HCT116 (cell line): ENCODE results near the gene GCK. TPM values are rescaled to one million over a fixed set of nuclear protein-coding genes. Genes with fewer than 3 reads are reported as not detected.

Experiments used
- ATAC-seq: fragments of 200-7000 bp; cut with Tn5 transposase; 2 replicates; pipeline ENCODE4 v1.9.1; 2020; ENCODE audit warnings: mild to moderate bottlenecking, moderate library complexity
- BruUV-seq: library from RNA; stranded (reverse); fragments of 400-500 nt; replicated peaks from 2 replicates; lab custom pipeline; 2021; lab: Mats Ljungman, UMichigan
- CTCF ChIA-PET: fragments of 300-600 bp; sonication (Branson Sonifier 250); formaldehyde crosslinking; loops from one replicate; lab custom pipeline; 2021; ENCODE audit warnings: antibody characterized with exemption; lab: Charles Lee
- POLR2A ChIA-PET: fragments of 300-600, 350-600 bp; sonication (Branson Sonifier 250); formaldehyde crosslinking; loops from one replicate; lab custom pipeline; 2021; ENCODE audit warnings: antibody characterized with exemption; lab: Charles Lee
- RAD21 ChIA-PET, 2 experiments: fragments of 300-600 bp; sonication (Branson Sonifier 250); formaldehyde crosslinking; loops; one replicate each; lab custom pipeline; 2023; ENCODE audit warnings: low total read pairs in 2 of 2; ENCODE audit not compliant: uncharacterized antibody in 2 of 2, unreplicated experiment in 2 of 2, low non-redundant PET in 1 of 2; lab: Charles Lee
- DNase-seq: peaks from one replicate; pipeline ENCODE4 v3.0.0-alpha.2; 2010; ENCODE audit warnings: low read depth, low spot score
- H2AFZ ChIP-seq: fragments of 200-600 bp; shearing (Covaris generic), sonication (generic); 2 replicates; pipeline ENCODE4 v1.6.1; 2017; ENCODE audit warnings: low read depth, mixed run types, mixed read lengths, antibody characterized with exemption, low read length; ENCODE audit not compliant: poor library complexity, severe bottlenecking
- H3K27ac ChIP-seq: 2 replicates; pipeline ENCODE4 v1.5.1; 2012; ENCODE audit warnings: low read depth, low read length
- H3K27me3 ChIP-seq: fragments of 200-600 bp; sonication (generic); 2 replicates; pipeline ENCODE4 v1.6.1; 2016; ENCODE audit warnings: mixed run types, low read length, mixed read lengths; ENCODE audit not compliant: insufficient read depth
- H3K36me3 ChIP-seq, 2 experiments: fragments of 200-500 bp in 1 of 2; fragments of 200-600 bp in 1 of 2; sonication (Bioruptor generic) in 1 of 2; sonication (generic) in 1 of 2; 2 replicates each; pipeline versions ENCODE4 v1.5.1 to v1.6.1; 2014 to 2016; ENCODE audit warnings: low read length in 2 of 2, inconsistent platforms in 1 of 2, mixed read lengths in 1 of 2, mixed run types in 1 of 2; ENCODE audit not compliant: insufficient read depth in 2 of 2, control insufficient read depth in 1 of 2
- H3K4me1 ChIP-seq, 2 experiments: fragments of 200-600 bp in 1 of 2; sonication (generic) in 1 of 2; 2 replicates each; pipeline versions ENCODE4 v1.5.1 to v1.6.1; 2012 to 2017; ENCODE audit warnings: low read length in 2 of 2, inconsistent platforms in 1 of 2, mild to moderate bottlenecking in 1 of 2, mixed read lengths in 1 of 2, mixed run types in 1 of 2, moderate library complexity in 1 of 2; ENCODE audit not compliant: insufficient read depth in 2 of 2, control insufficient read depth in 1 of 2
- H3K4me2 ChIP-seq: fragments of 200-600 bp; sonication (generic); 2 replicates; pipeline ENCODE4 v1.6.1; 2017; ENCODE audit warnings: mixed run types, low read length, mixed read lengths
- H3K4me3 ChIP-seq, 2 experiments: fragments of 200-600 bp in 1 of 2; sonication (generic) in 1 of 2; replicated peaks in 1 of 2; 2 replicates each; pipeline ENCODE4 v1.5.1; 2011 to 2016; ENCODE audit warnings: low read length in 2 of 2, control low read depth in 1 of 2, low read depth in 1 of 2, mild to moderate bottlenecking in 1 of 2, mixed read lengths in 1 of 2, mixed run types in 1 of 2
- H3K79me2 ChIP-seq: fragments of 200-600 bp; sonication (generic); 2 replicates; pipeline ENCODE4 v1.6.1; 2017; ENCODE audit warnings: mild to moderate bottlenecking, mixed run types, low read length, moderate library complexity, mixed read lengths; ENCODE audit not compliant: insufficient read depth
- H3K9ac ChIP-seq: fragments of 200-600 bp; sonication (generic); 2 replicates; pipeline ENCODE4 v1.6.1; 2016; ENCODE audit warnings: low read length, mixed read lengths
- H3K9me2 ChIP-seq: fragments of 200-600 bp; sonication (generic), shearing (Covaris generic); 2 replicates; pipeline ENCODE4 v1.6.1; 2017; ENCODE audit warnings: mixed run types, mild to moderate bottlenecking, moderate library complexity; ENCODE audit not compliant: insufficient read depth
- H3K9me3 ChIP-seq, 2 experiments: fragments of 200-500 bp in 1 of 2; fragments of 200-600 bp in 1 of 2; sonication (Bioruptor generic) in 1 of 2; sonication (generic) in 1 of 2; 2 replicates each; pipeline ENCODE4 v1.6.1; 2014 to 2017; ENCODE audit warnings: low read length in 2 of 2, mixed read lengths in 2 of 2, inconsistent platforms in 1 of 2, low read depth in 1 of 2, mild to moderate bottlenecking in 1 of 2, mixed run types in 1 of 2, moderate library complexity in 1 of 2; ENCODE audit not compliant: control insufficient read depth in 1 of 2, insufficient read depth in 1 of 2
- H4K20me1 ChIP-seq: fragments of 200-600 bp; sonication (generic), shearing (Covaris generic); 2 replicates; pipeline ENCODE4 v1.6.1; 2017; ENCODE audit warnings: mixed run types, mild to moderate bottlenecking, moderate library complexity; ENCODE audit not compliant: insufficient read depth
- ATF3 ChIP-seq: IDR thresholded peaks from 2 replicates; pipeline ENCODE4 v1.6.1; 2012
- CEBPB ChIP-seq: IDR thresholded peaks from 2 replicates; pipeline ENCODE4 v1.6.1; 2012; ENCODE audit warnings: low read depth
- ELF1 ChIP-seq: IDR thresholded peaks from 2 replicates; pipeline ENCODE4 v1.6.1; 2012; ENCODE audit warnings: low read depth, borderline replicate concordance
- POLR2A ChIP-seq: IDR thresholded peaks from 2 replicates; pipeline ENCODE4 v1.7.0; 2011; ENCODE audit warnings: borderline replicate concordance; ENCODE audit not compliant: insufficient read depth, insufficient read length; ENCODE audit errors: extremely low read depth
- RAD21 ChIP-seq: IDR thresholded peaks from 2 replicates; pipeline ENCODE4 v1.6.1; 2012; ENCODE audit warnings: low read depth, mild to moderate bottlenecking
- SIN3A ChIP-seq: IDR thresholded peaks from 2 replicates; pipeline ENCODE4 v1.6.1; 2012; ENCODE audit warnings: low read depth
- SP1 ChIP-seq: IDR thresholded peaks from 2 replicates; pipeline ENCODE4 v1.6.1; 2012; ENCODE audit warnings: low read depth
- ZNF274 ChIP-seq: fragments of 200-500 bp; sonication (Bioruptor generic); IDR thresholded peaks from 2 replicates; pipeline ENCODE4 v1.6.1; 2014; ENCODE audit warnings: mild to moderate bottlenecking, low read depth, low read length, inconsistent platforms
- intact Hi-C: fragments of 100-400 bp; cut with micrococcal nuclease; formaldehyde crosslinking; loops from 2 replicates; pipeline ENCODE4 v1.10.0; 2022
- total RNA-seq: library from RNA; stranded (reverse); gene quantifications from one replicate; pipeline ENCODE4 v1.2.1, GENCODE V29; 2021; ENCODE audit not compliant: unreplicated experiment
- TF ChIP-seq, protein P1 (sequence below), 3 experiments: fragments of 200-600 bp in 1 of 3; sonication (generic) in 1 of 3; IDR thresholded peaks in 2 of 3; conservative IDR thresholded peaks in 1 of 3; 2 replicates each; pipeline ENCODE4 v1.5.1; 2012 to 2017; ENCODE audit warnings: low read depth in 2 of 3, low read length in 2 of 3, antibody characterized with exemption in 1 of 3, borderline replicate concordance in 1 of 3, control low read depth in 1 of 3, mild to moderate bottlenecking in 1 of 3, mixed read lengths in 1 of 3, mixed run types in 1 of 3, moderate library complexity in 1 of 3; ENCODE audit not compliant: insufficient read depth in 1 of 3

The GCK gene
- total RNA-seq, 1 experiment from 2014 or later, result 0.34 TPM

GRCh38 chr7:44188480-44189225, 586 bp downstream of the GCK start:
- H3K27ac ChIP-seq, result no peak overlapping the region
- H4K20me1 ChIP-seq, result no peaks in the 10 kb centered on the region
- no peaks in the 10 kb centered on the region for H3K36me3 ChIP-seq
- ATAC-seq (no peak), DNase-seq (no peak)
- POLR2A ChIA-PET, result no interaction called here
- BruUV-seq, result no TSS peak
- no peaks in the 10 kb centered on the region for H3K9me3 ChIP-seq
- no peak overlapping the region for H3K4me3 ChIP-seq
- CTCF ChIA-PET, result no interaction called here
- no peak overlapping the region for H3K4me2 ChIP-seq
- TF ChIP-seq POLR2A, result no peak
- no peak for TF ChIP-seq SIN3A
- no peak for TF ChIP-seq ZNF274
- TF ChIP-seq SP1, result no peak
- TF ChIP-seq RAD21, result no peak
- no peak for TF ChIP-seq ELF1
- no peak for TF ChIP-seq ATF3
- TF ChIP-seq, protein P1, sequence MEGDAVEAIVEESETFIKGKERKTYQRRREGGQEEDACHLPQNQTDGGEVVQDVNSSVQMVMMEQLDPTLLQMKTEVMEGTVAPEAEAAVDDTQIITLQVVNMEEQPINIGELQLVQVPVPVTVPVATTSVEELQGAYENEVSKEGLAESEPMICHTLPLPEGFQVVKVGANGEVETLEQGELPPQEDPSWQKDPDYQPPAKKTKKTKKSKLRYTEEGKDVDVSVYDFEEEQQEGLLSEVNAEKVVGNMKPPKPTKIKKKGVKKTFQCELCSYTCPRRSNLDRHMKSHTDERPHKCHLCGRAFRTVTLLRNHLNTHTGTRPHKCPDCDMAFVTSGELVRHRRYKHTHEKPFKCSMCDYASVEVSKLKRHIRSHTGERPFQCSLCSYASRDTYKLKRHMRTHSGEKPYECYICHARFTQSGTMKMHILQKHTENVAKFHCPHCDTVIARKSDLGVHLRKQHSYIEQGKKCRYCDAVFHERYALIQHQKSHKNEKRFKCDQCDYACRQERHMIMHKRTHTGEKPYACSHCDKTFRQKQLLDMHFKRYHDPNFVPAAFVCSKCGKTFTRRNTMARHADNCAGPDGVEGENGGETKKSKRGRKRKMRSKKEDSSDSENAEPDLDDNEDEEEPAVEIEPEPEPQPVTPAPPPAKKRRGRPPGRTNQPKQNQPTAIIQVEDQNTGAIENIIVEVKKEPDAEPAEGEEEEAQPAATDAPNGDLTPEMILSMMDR (IDR thresholded peaks at IDR 0.05 in 2 of 3, conservative IDR thresholded peaks at IDR 0.05 in 1 of 3; ENCODE audit: borderline replicate concordance in 1 of 3, insufficient read depth in 1 of 3, low read depth in 2 of 3, low read length in 2 of 3), result no peak
- TF ChIP-seq CEBPB, result no peak
- no peaks in the 10 kb centered on the region for H3K79me2 ChIP-seq
- no peaks in the 10 kb centered on the region for H3K9me2 ChIP-seq
- H2AFZ ChIP-seq, result no peak overlapping the region
- no peak overlapping the region for H3K9ac ChIP-seq
- RAD21 ChIA-PET, result no interaction called here
- no peaks in the 10 kb centered on the region for H3K27me3 ChIP-seq
- H3K4me1 ChIP-seq, result peaks cover 15 to 20% of the 10 kb centered on the region in 2 experiments
- intact Hi-C loops, result no loop called here
